SK-N-SH (cell line): ENCODE measurements around the gene AMIGO1. TPM values are rescaled to one million over a fixed set of nuclear protein-coding genes. Genes with fewer than 3 reads are reported as not detected.

Source experiments
- CTCF ChIA-PET: fragments of 300-600, 350-600 bp; formaldehyde crosslinking; extraction: SDS; loops from one replicate; lab custom pipeline; 2021; lab: Yijun Ruan, JAX
- POLR2A ChIA-PET: fragments of 350-600 bp; sonication (Branson Sonifier 250); formaldehyde crosslinking; extraction: SDS; loops from one replicate; lab custom pipeline; 2020; ENCODE audit warnings: antibody characterized with exemption, inconsistent platforms; lab: Yijun Ruan, JAX
- DNase-seq: peaks from one replicate; pipeline ENCODE4 v3.0.0; 2012
- H2AFZ ChIP-seq: fragments of 200-600 bp; sonication (generic); 2 replicates; pipeline ENCODE4 v1.8.1; 2016; ENCODE audit warnings: antibody characterized with exemption, mild to moderate bottlenecking, low read depth
- H3F3A ChIP-seq: fragments of 200-600 bp; sonication (generic); replicated peaks from 2 replicates; pipeline ENCODE3; 2016; ENCODE audit warnings: antibody characterized with exemption, mild to moderate bottlenecking; ENCODE audit not compliant: insufficient read depth
- H3K27ac ChIP-seq, 2 experiments: fragments of 200-500 bp in 1 of 2; fragments of 200-600 bp in 1 of 2; sonication (Bioruptor generic) in 1 of 2; sonication (generic), shearing (Covaris generic) in 1 of 2; 2 replicates each; pipeline versions ENCODE4 v1.5.1 to v1.6.1; 2014 to 2016; ENCODE audit warnings: low read depth in 2 of 2, inconsistent platforms in 1 of 2, low read length in 1 of 2, mild to moderate bottlenecking in 1 of 2, mixed read lengths in 1 of 2
- H3K27me3 ChIP-seq: fragments of 200-600 bp; sonication (generic), shearing (Covaris generic); 2 replicates; pipeline ENCODE4 v1.6.1; 2016; ENCODE audit warnings: mixed run types; ENCODE audit not compliant: insufficient read depth
- H3K36me3 ChIP-seq, 2 experiments: fragments of 200-500 bp in 1 of 2; fragments of 200-600 bp in 1 of 2; sonication (Bioruptor generic) in 1 of 2; sonication (generic) in 1 of 2; replicated peaks in 1 of 2; 2 replicates each; pipeline versions ENCODE3 to v1.5.1; 2014 to 2016; ENCODE audit warnings: low read length in 1 of 2, mild to moderate bottlenecking in 1 of 2; ENCODE audit not compliant: insufficient read depth in 2 of 2, control insufficient read depth in 1 of 2
- H3K4me1 ChIP-seq, 2 experiments: fragments of 200-500 bp in 1 of 2; fragments of 200-600 bp in 1 of 2; sonication (Bioruptor generic) in 1 of 2; sonication (generic), shearing (Covaris generic) in 1 of 2; 2 replicates each; pipeline versions ENCODE4 v1.5.1 to v1.6.1; 2014 to 2016; ENCODE audit warnings: low read depth in 1 of 2, low read length in 1 of 2, mixed run types in 1 of 2; ENCODE audit not compliant: insufficient read depth in 2 of 2, control insufficient read depth in 1 of 2
- H3K4me2 ChIP-seq: fragments of 200-600 bp; sonication (generic), shearing (Covaris generic); 2 replicates; pipeline ENCODE4 v1.6.1; 2017; ENCODE audit warnings: mixed run types
- H3K4me3 ChIP-seq, 2 experiments: fragments of 200-500 bp in 1 of 2; fragments of 200-600 bp in 1 of 2; sonication (Bioruptor generic) in 1 of 2; sonication (generic), shearing (Covaris generic) in 1 of 2; 2 replicates each; pipeline versions ENCODE4 v1.5.1 to v1.8.1; 2014 to 2016; ENCODE audit warnings: low read depth in 2 of 2, inconsistent platforms in 1 of 2, low read length in 1 of 2, mild to moderate bottlenecking in 1 of 2, mixed read lengths in 1 of 2, moderate library complexity in 1 of 2
- H3K79me2 ChIP-seq: fragments of 200-600 bp; sonication (generic); 2 replicates; pipeline ENCODE4 v1.8.1; 2017; ENCODE audit warnings: mild to moderate bottlenecking; ENCODE audit not compliant: insufficient read depth
- H3K9ac ChIP-seq: fragments of 200-600 bp; sonication (generic); 2 replicates; pipeline ENCODE4 v1.6.1; 2017; ENCODE audit warnings: mixed run types
- H3K9me2 ChIP-seq: fragments of 200-600 bp; sonication (generic); 2 replicates; pipeline ENCODE4 v1.6.1; 2017; ENCODE audit warnings: mixed run types
- H3K9me3 ChIP-seq: fragments of 200-600 bp; sonication (generic); 2 replicates; pipeline ENCODE4 v1.6.1; 2017; ENCODE audit warnings: mixed run types, mild to moderate bottlenecking, moderate library complexity
- H4K20me1 ChIP-seq: fragments of 200-600 bp; sonication (generic); 2 replicates; pipeline ENCODE4 v1.6.1; 2017; ENCODE audit warnings: mild to moderate bottlenecking, mixed run types; ENCODE audit not compliant: insufficient read depth
- CTCF ChIP-seq: fragments of 200-600 bp; sonication (generic); IDR thresholded peaks from 2 replicates; pipeline ENCODE4 v1.6.1; 2017; ENCODE audit warnings: antibody characterized with exemption, mild to moderate bottlenecking, moderate library complexity
- FOSL2 ChIP-seq: IDR thresholded peaks from 2 replicates; pipeline ENCODE4 v1.4.0; 2012; ENCODE audit warnings: low read depth, mild to moderate bottlenecking, moderate library complexity, borderline replicate concordance
- FOXJ3 ChIP-seq: sonication (generic); formaldehyde crosslinking; IDR thresholded peaks from 2 replicates; pipeline ENCODE4 v1.5.1; 2020; ENCODE audit warnings: mild to moderate bottlenecking, missing genetic modification reagents
- JUND ChIP-seq: IDR thresholded peaks from 2 replicates; pipeline ENCODE4 v1.4.0; 2012
- NFIC ChIP-seq: IDR thresholded peaks from 2 replicates; pipeline ENCODE4 v1.4.0; 2012; ENCODE audit warnings: borderline replicate concordance
- RAD21 ChIP-seq: IDR thresholded peaks from 2 replicates; pipeline ENCODE4 v1.6.1; 2012; ENCODE audit warnings: mild to moderate bottlenecking, low read length
- SMC3 ChIP-seq: IDR thresholded peaks from 2 replicates; pipeline ENCODE4 v1.6.1; 2012; ENCODE audit warnings: low read depth, low read length, improper control_type of control experiment
- TAF1 ChIP-seq: IDR thresholded peaks from 2 replicates; pipeline ENCODE4 v1.6.1; 2012; ENCODE audit warnings: low read depth, mild to moderate bottlenecking, low read length, moderate library complexity, borderline replicate concordance
- USF1 ChIP-seq: IDR thresholded peaks from 2 replicates; pipeline ENCODE4 v1.4.0; 2012; ENCODE audit warnings: low read depth, borderline replicate concordance
- WGBS: methylation state at CpG from one replicate; pipeline ENCODE4 v1.1.6; 2017; ENCODE audit warnings: low lambda C conversion rate; 5-methylcytosine and 5-hydroxymethylcytosine counted together
- polyA plus RNA-seq, 3 experiments: library from polyadenylated mRNA; depleted of rRNA; stranded (reverse); fragments of >200 nt; gene quantifications; 2 replicates each; pipeline ENCODE4 v1.2.3, GENCODE V29; 2012
- TF ChIP-seq, protein P1 (sequence below): fragments of 150-350 bp; IDR thresholded peaks from 2 replicates; pipeline ENCODE4 v1.6.1; 2016; ENCODE audit warnings: mild to moderate bottlenecking, low read depth, low read length

Gene AMIGO1
- polyA plus RNA-seq, 1 of the 3 experiments (the other 2 are of a cell fraction): 0.95 TPM

- peak; percentile 74 for TF ChIP-seq SMC3
- no peak for TF ChIP-seq USF1
- peak; percentile 77 for TF ChIP-seq CTCF
- TF ChIP-seq TAF1: no peak
- TF ChIP-seq RAD21: peak; percentile 61
- Histone ChIP-seq H3K4me3 (no peak overlapping the region), H3K9me2 (no peaks in the 10 kb centered on the region), H3K36me3 (peaks cover 0 to 16% of the 10 kb centered on the region in 2 experiments), H3K4me1 (peaks cover 0 to 11% of the 10 kb centered on the region in 2 experiments; a peak in 2 of 4 replicates), H3K27ac (no peak overlapping the region), H3K27me3 (no peaks in the 10 kb centered on the region), H3K9ac (no peak overlapping the region), H3F3A (no peaks in the 10 kb centered on the region), H3K4me2 (no peak overlapping the region), H2AFZ (no peak overlapping the region), H4K20me1 (no peaks in the 10 kb centered on the region), H3K79me2 (peaks cover 13% of the 10 kb centered on the region), H3K9me3 (no peaks in the 10 kb centered on the region)
- ChIA-PET POLR2A (interaction anchor here (0.5 to 1.1 kb wide), 3 partner anchors 40 to 94 kb away, joined by 3 to 5 read pairs (median 4); no protein-coding TSS in a partner anchor), CTCF (interaction anchor here (0.8 to 40.2 kb wide), 33 partner anchors 8 to 745 kb away, joined by 3 to 1710 read pairs (median 4); partner anchors contain the start of genes AHCYL1, AMIGO1, GNAI3 and GPR61)
- peak; percentile 73 for DNase-seq
- WGBS: 56% methylated on average over 5 of the region's 11 CpGs
Observed at GRCh38 chr1:109490029-109490933, 19.2 kb downstream of the AMIGO1 start.

- CTCF ChIA-PET: interaction anchor here (1.9 to 40.2 kb wide), 3 partner anchors 17 to 288 kb away, joined by 5 to 1710 read pairs (median 238); partner anchors contain the start of genes AMIGO1 and GPR61
- Histone ChIP-seq H2AFZ (no peak overlapping the region), H3K79me2 (peaks cover 12% of the 10 kb centered on the region; the same call in 1 of the 2 replicates), H3K4me2 (no peak overlapping the region), H4K20me1 (no peaks in the 10 kb centered on the region), H3F3A (no peaks in the 10 kb centered on the region), H3K36me3 (peaks cover 0 to 16% of the 10 kb centered on the region in 2 experiments), H3K9ac (no peak overlapping the region), H3K27me3 (no peaks in the 10 kb centered on the region), H3K9me2 (no peaks in the 10 kb centered on the region), H3K27ac (no peak overlapping the region), H3K4me3 (no peak overlapping the region), H3K4me1 (peaks cover 6 to 14% of the 10 kb centered on the region in 2 experiments; a peak in 2 of 4 replicates), H3K9me3 (no peaks in the 10 kb centered on the region)
- 94% methylated on average over 5 of the region's 12 CpGs for WGBS
- POLR2A ChIA-PET: no interaction called here
- TF ChIP-seq USF1 (no peak), JUND (no peak), FOXJ3 (CRISPR knock-in tag) (no peak), FOSL2 (no peak), NFIC (no peak)
- TF ChIP-seq, protein P1, sequence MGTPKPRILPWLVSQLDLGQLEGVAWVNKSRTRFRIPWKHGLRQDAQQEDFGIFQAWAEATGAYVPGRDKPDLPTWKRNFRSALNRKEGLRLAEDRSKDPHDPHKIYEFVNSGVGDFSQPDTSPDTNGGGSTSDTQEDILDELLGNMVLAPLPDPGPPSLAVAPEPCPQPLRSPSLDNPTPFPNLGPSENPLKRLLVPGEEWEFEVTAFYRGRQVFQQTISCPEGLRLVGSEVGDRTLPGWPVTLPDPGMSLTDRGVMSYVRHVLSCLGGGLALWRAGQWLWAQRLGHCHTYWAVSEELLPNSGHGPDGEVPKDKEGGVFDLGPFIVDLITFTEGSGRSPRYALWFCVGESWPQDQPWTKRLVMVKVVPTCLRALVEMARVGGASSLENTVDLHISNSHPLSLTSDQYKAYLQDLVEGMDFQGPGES: no peak
- DNase-seq: no peak
Observed at GRCh38 chr1:109488696-109489095, 20.8 kb downstream of the AMIGO1 start.
